CD14-positive monocyte (primary cell): ENCODE results near the gene TBC1D22A. TPM values are rescaled to one million over a fixed set of nuclear protein-coding genes. Genes with fewer than 3 reads are reported as not detected.

Source experiments
- DNase-seq, 3 donors: peaks; one replicate each; pipeline ENCODE4 v3.0.0-alpha.2; 2011 to 2022
- H2AFZ ChIP-seq: 2 replicates; pipeline ENCODE4 v1.6.0; 2012; ENCODE audit warnings: mild to moderate bottlenecking, low read depth, low read length, inconsistent platforms; ENCODE audit not compliant: insufficient read depth, poor library complexity, severe bottlenecking
- H3K27ac ChIP-seq, 2 donors: 1 replicate in 1 of 2; 2 replicates in 1 of 2; pipeline ENCODE4 v1.5.1; 2012 to 2013; ENCODE audit warnings: low read length in 2 of 2, control low read depth in 1 of 2, inconsistent platforms in 1 of 2, low read depth in 1 of 2, mild to moderate bottlenecking in 1 of 2
- H3K27me3 ChIP-seq, 2 donors: one replicate each; pipeline versions ENCODE4 v1.6.0 to v1.6.1; 2011 to 2013; ENCODE audit warnings: low read length in 2 of 2; ENCODE audit not compliant: control insufficient read depth in 2 of 2, insufficient read depth in 2 of 2
- H3K36me3 ChIP-seq, 2 donors: replicated peaks in 1 of 2; 1 replicate in 1 of 2; 2 replicates in 1 of 2; pipeline versions ENCODE4 v1.5.1 to v1.6.1; 2012 to 2013; ENCODE audit warnings: low read length in 2 of 2, control low read depth in 1 of 2, inconsistent platforms in 1 of 2, mild to moderate bottlenecking in 1 of 2; ENCODE audit not compliant: insufficient read depth in 2 of 2, control insufficient read depth in 1 of 2
- H3K4me1 ChIP-seq, 2 donors: 1 replicate in 1 of 2; 2 replicates in 1 of 2; pipeline versions ENCODE4 v1.5.1 to v1.6.1; 2012 to 2013; ENCODE audit warnings: low read length in 2 of 2, control low read depth in 1 of 2, inconsistent platforms in 1 of 2, mild to moderate bottlenecking in 1 of 2, moderate library complexity in 1 of 2; ENCODE audit not compliant: insufficient read depth in 2 of 2, control insufficient read depth in 1 of 2
- H3K4me2 ChIP-seq: replicated peaks from 2 replicates; pipeline ENCODE3; 2012; ENCODE audit warnings: low read length, moderate library complexity, mild to moderate bottlenecking; ENCODE audit not compliant: poor library complexity, severe bottlenecking; ENCODE audit errors: extremely low read depth
- H3K4me3 ChIP-seq, 3 experiments: fragments of 200-600 bp in 1 of 3; sonication (generic) in 1 of 3; replicated peaks in 1 of 3; 1 replicate in 2 of 3; 2 replicates in 1 of 3; pipeline ENCODE4 v1.5.1; 2011 to 2013; ENCODE audit warnings: low read length in 3 of 3, mild to moderate bottlenecking in 3 of 3, control low read depth in 2 of 3, low read depth in 2 of 3, inconsistent platforms in 1 of 3, moderate library complexity in 1 of 3
- H3K79me2 ChIP-seq: 2 replicates; pipeline ENCODE4 v1.6.0; 2012; ENCODE audit warnings: mild to moderate bottlenecking, control low read depth, inconsistent platforms, low read length, moderate library complexity; ENCODE audit not compliant: insufficient read depth
- H3K9ac ChIP-seq: 2 replicates; pipeline ENCODE4 v1.6.0; 2017; ENCODE audit warnings: low read length, mild to moderate bottlenecking; ENCODE audit not compliant: insufficient read depth, poor library complexity, severe bottlenecking
- H3K9me3 ChIP-seq, 2 donors: replicated peaks in 1 of 2; 1 replicate in 1 of 2; 2 replicates in 1 of 2; pipeline versions ENCODE4 v1.5.1 to v1.6.1; 2012 to 2013; ENCODE audit warnings: low read length in 2 of 2, control low read depth in 1 of 2; ENCODE audit not compliant: control insufficient read depth in 1 of 2, insufficient read depth in 1 of 2
- H4K20me1 ChIP-seq: 2 replicates; pipeline ENCODE4 v1.6.0; 2012; ENCODE audit warnings: mild to moderate bottlenecking, low read length, control low read depth, moderate library complexity; ENCODE audit not compliant: insufficient read depth
- H3K27ac Mint-ChIP-seq, 7 donors: one replicate each; pipeline ENCODE4 v1.8.0; 2020; ENCODE audit warnings: mild to moderate bottlenecking in 7 of 7, mixed read lengths in 7 of 7, moderate library complexity in 6 of 7, inconsistent platforms in 2 of 7
- H3K27me3 Mint-ChIP-seq, 3 donors: one replicate each; pipeline ENCODE4 v1.8.0; 2021 to 2022; ENCODE audit warnings: low read depth in 3 of 3, mild to moderate bottlenecking in 3 of 3, mixed read lengths in 3 of 3, moderate library complexity in 3 of 3, inconsistent platforms in 1 of 3
- H3K36me3 Mint-ChIP-seq, 2 donors: one replicate each; pipeline ENCODE4 v1.8.0; 2020; ENCODE audit warnings: mixed read lengths in 2 of 2, inconsistent platforms in 1 of 2, mild to moderate bottlenecking in 1 of 2
- H3K4me1 Mint-ChIP-seq: one replicate; pipeline ENCODE4 v1.8.0; 2020; ENCODE audit warnings: mild to moderate bottlenecking, mixed read lengths
- H3K4me3 Mint-ChIP-seq, 2 donors: one replicate each; pipeline ENCODE4 v1.8.0; 2020; ENCODE audit warnings: mild to moderate bottlenecking in 2 of 2, mixed read lengths in 2 of 2, moderate library complexity in 1 of 2
- H3K9me3 Mint-ChIP-seq, 7 donors: one replicate each; pipeline ENCODE4 v1.8.0; 2020 to 2022; ENCODE audit warnings: mixed read lengths in 7 of 7, mild to moderate bottlenecking in 6 of 7, moderate library complexity in 6 of 7, inconsistent platforms in 2 of 7
- WGBS: methylation state at CpG from one replicate; pipeline ENCODE4 v1.1.5; 2013; ENCODE audit warnings: missing lambda C conversion rate; ENCODE audit not compliant: insufficient coverage; 5-methylcytosine and 5-hydroxymethylcytosine counted together
- intact Hi-C, 2 donors: fragments of 100-400 bp; cut with micrococcal nuclease; formaldehyde crosslinking; loops; one replicate each; pipeline versions ENCODE4 v1.15.0 to v1.15.1; 2023
- polyA plus RNA-seq, 3 donors: library from polyadenylated mRNA; depleted of rRNA in 1 of 3; unstranded in 2 of 3; stranded (reverse) in 1 of 3; fragments of 300-500 nt in 2 of 3; fragments of >200 nt in 1 of 3; fragmentation: Illumina TruSeq in 2 of 3; gene quantifications; 1 replicate in 2 of 3; 2 replicates in 1 of 3; pipeline ENCODE4 v1.2.3, GENCODE V29; 2012 to 2021
- TF ChIP-seq, protein P1 (sequence below): fragments of 200-600 bp; IDR thresholded peaks from one replicate; pipeline ENCODE4 v1.8.0; 2022; ENCODE audit warnings: antibody characterized with exemption, mild to moderate bottlenecking

TBC1D22A gene
- polyA plus RNA-seq, 3 donors = 25.9 to 36.2 (median 29.5) TPM

- Histone ChIP-seq H3K9me3 (no peaks in the 10 kb centered on the region), H3K4me1 (no peaks in the 10 kb centered on the region), H3K9ac (no peak overlapping the region), H3K4me2 (no peak overlapping the region), H3K27ac (no peak overlapping the region), H3K4me3 (no peak overlapping the region), H3K36me3 (peaks cover 22 to 25% of the 10 kb centered on the region in 2 donors), H3K27me3 (no peaks in the 10 kb centered on the region), H3K79me2 (peaks cover 6% of the 10 kb centered on the region), H4K20me1 (peaks cover 51% of the 10 kb centered on the region), H2AFZ (no peak overlapping the region)
- Mint-ChIP-seq H3K9me3 (peaks cover 0 to 4% (median 0%) of the 10 kb centered on the region in 7 donors), H3K4me3 (no peak overlapping the region), H3K4me1 (peaks cover 9% of the 10 kb centered on the region), H3K27me3 (peaks cover 0 to 1% (median 1%) of the 10 kb centered on the region in 3 donors), H3K27ac (no peak overlapping the region), H3K36me3 (peaks cover 40 to 46% of the 10 kb centered on the region in 2 donors)
- WGBS = 95% methylated on average over 7 of the region's 7 CpGs
- DNase-seq = no peak
- TF ChIP-seq, protein P1, sequence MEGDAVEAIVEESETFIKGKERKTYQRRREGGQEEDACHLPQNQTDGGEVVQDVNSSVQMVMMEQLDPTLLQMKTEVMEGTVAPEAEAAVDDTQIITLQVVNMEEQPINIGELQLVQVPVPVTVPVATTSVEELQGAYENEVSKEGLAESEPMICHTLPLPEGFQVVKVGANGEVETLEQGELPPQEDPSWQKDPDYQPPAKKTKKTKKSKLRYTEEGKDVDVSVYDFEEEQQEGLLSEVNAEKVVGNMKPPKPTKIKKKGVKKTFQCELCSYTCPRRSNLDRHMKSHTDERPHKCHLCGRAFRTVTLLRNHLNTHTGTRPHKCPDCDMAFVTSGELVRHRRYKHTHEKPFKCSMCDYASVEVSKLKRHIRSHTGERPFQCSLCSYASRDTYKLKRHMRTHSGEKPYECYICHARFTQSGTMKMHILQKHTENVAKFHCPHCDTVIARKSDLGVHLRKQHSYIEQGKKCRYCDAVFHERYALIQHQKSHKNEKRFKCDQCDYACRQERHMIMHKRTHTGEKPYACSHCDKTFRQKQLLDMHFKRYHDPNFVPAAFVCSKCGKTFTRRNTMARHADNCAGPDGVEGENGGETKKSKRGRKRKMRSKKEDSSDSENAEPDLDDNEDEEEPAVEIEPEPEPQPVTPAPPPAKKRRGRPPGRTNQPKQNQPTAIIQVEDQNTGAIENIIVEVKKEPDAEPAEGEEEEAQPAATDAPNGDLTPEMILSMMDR = no peak
- intact Hi-C loops = no loop called here
These were observed 304.1 kb downstream of the TBC1D22A start for GRCh38 chr22:47066616-47066905.

DNA sequence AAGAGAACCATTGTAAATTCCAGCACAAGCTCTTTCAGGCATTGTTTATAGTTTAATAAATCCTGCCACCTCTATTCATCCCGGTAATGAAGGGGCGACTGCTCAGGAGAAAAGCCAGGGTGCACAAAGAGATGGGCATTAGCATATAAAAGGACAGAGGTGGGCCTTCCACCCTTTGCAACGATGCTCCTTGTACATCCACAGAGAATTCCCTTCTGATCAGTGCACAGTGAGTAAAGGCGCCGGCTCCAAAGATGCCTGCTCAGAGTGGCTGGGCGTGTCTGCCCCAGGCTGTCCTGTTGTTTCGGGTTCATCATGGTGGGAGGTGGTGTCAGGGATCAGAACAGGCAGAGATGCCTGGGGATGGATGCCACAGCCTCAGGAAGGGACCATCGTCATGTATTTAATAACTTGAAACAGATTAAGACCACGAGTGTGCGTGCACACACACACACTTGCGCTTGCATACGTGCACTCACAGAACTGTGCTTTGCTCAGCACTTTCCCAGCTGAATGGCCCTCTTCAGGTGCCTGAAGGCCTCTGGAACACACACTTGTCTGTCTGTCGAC, 305.0 kb downstream of the TBC1D22A start:
- WGBS = 94% methylated on average over 11 of the region's 13 CpGs
- H3K36me3 Mint-ChIP-seq = peaks cover 34 to 38% of the 10 kb centered on the region in 2 donors
- TF ChIP-seq, protein P1 = no peak
- peaks cover 0 to 2% of the 10 kb centered on the region in 2 donors for H3K9me3 ChIP-seq
- no peak overlapping the region for H3K27ac ChIP-seq
- H3K9me3 Mint-ChIP-seq = peaks cover 0 to 5% (median under 1%) of the 10 kb centered on the region in 7 donors
- peaks cover 9% of the 10 kb centered on the region for H3K4me1 Mint-ChIP-seq
- no peak overlapping the region for H2AFZ ChIP-seq
- no peaks in the 10 kb centered on the region for H3K4me1 ChIP-seq
- intact Hi-C loops = no loop called here
- H4K20me1 ChIP-seq = peaks cover 60% of the 10 kb centered on the region
- no peak overlapping the region for H3K4me3 ChIP-seq
- H3K4me3 Mint-ChIP-seq = no peak overlapping the region
- peaks cover 0 to 1% (median 1%) of the 10 kb centered on the region in 3 donors for H3K27me3 Mint-ChIP-seq
- peaks cover 16 to 17% of the 10 kb centered on the region in 2 donors for H3K36me3 ChIP-seq
- no peak overlapping the region for H3K9ac ChIP-seq
- H3K27ac Mint-ChIP-seq = peak overlapping the region in 1 of 7 donors; percentile 37
- H3K79me2 ChIP-seq = peaks cover 6% of the 10 kb centered on the region
- DNase-seq = no peak
- no peak overlapping the region for H3K4me2 ChIP-seq
- no peaks in the 10 kb centered on the region for H3K27me3 ChIP-seq
